Right atrium auricular region (tissue), 2 donors: ENCODE data around the gene NHERF2. TPM values are rescaled to one million over a fixed set of nuclear protein-coding genes. Genes with fewer than 3 reads are reported as not detected.

ENCODE experiments used
- DNase-seq: peaks from one replicate; pipeline ENCODE4 v3.0.0-alpha.2; 2019; ENCODE audit warnings: low spot score
- H3K27ac ChIP-seq, 2 donors: fragments of 200-600 bp; sonication (generic); 1 replicate in 1 of 2; 2 replicates in 1 of 2; pipeline ENCODE4 v1.5.1; 2016 to 2019
- H3K27me3 ChIP-seq, 2 donors: fragments of 200-600 bp; sonication (generic); one replicate each; pipeline versions ENCODE4 v1.5.1 to v1.6.0; 2017 to 2019
- H3K36me3 ChIP-seq: fragments of 200-600 bp; sonication (generic); one replicate; pipeline ENCODE4 v1.5.1; 2016
- H3K4me1 ChIP-seq, 2 donors: fragments of 200-600 bp; sonication (generic); one replicate each; pipeline versions ENCODE4 v1.5.1 to v1.6.0; 2017 to 2019
- H3K4me3 ChIP-seq, 2 donors: fragments of 200-600 bp; sonication (generic); 1 replicate in 1 of 2; 2 replicates in 1 of 2; pipeline ENCODE4 v1.5.1; 2017 to 2019; ENCODE audit warnings: mild to moderate bottlenecking in 1 of 2, moderate library complexity in 1 of 2
- H3K9me3 ChIP-seq, 2 donors: fragments of 200-600 bp; sonication (generic); one replicate each; pipeline ENCODE4 v1.5.1; 2019
- CTCF ChIP-seq, 2 donors: fragments of 200-600 bp; sonication (generic); IDR thresholded peaks; one replicate each; pipeline ENCODE4 v1.5.1; 2019; ENCODE audit warnings: antibody characterized with exemption in 2 of 2
- total RNA-seq, 2 donors: library from RNA; depleted of rRNA; stranded (reverse); fragments of >200 nt; gene quantifications; one replicate each; pipeline ENCODE4 v1.1.0, GENCODE V29; 2016

Gene NHERF2
- total RNA-seq, 2 donors from 2014 or later = 187 to 213 TPM

GRCh38 chr16:2081201-2082084, 54.7 kb downstream of the NHERF2 start:
- Histone ChIP-seq H3K36me3 (peaks cover 25% of the 10 kb centered on the region), H3K9me3 (no peaks in the 10 kb centered on the region), H3K27me3 (no peaks in the 10 kb centered on the region)

GRCh38 chr16:2082171-2082982, 55.7 kb downstream of the NHERF2 start:
- DNase-seq = no peak
- no peak overlapping the region for H3K27ac ChIP-seq
- H3K9me3 ChIP-seq = no peaks in the 10 kb centered on the region
- H3K27me3 ChIP-seq = no peaks in the 10 kb centered on the region
- H3K4me3 ChIP-seq = no peak overlapping the region
- H3K36me3 ChIP-seq = peaks cover 30% of the 10 kb centered on the region
- peaks cover 0 to 21% of the 10 kb centered on the region in 2 donors for H3K4me1 ChIP-seq
- no peak for TF ChIP-seq CTCF (IDR thresholded peaks at IDR 0.05)

More at GRCh38 chr16:2081201-2082084, 54.7 kb downstream of the NHERF2 start:
- no peak for TF ChIP-seq CTCF (IDR thresholded peaks at IDR 0.05)
- DNase-seq = no peak
- H3K27ac ChIP-seq = no peak overlapping the region
- peaks cover 0 to 21% of the 10 kb centered on the region in 2 donors for H3K4me1 ChIP-seq
- H3K4me3 ChIP-seq = no peak overlapping the region

- Histone ChIP-seq H3K36me3 (peaks cover 33% of the 10 kb centered on the region), H3K27ac (no peak overlapping the region), H3K27me3 (no peaks in the 10 kb centered on the region), H3K9me3 (no peaks in the 10 kb centered on the region), H3K4me3 (no peak overlapping the region), H3K4me1 (peaks cover 0 to 21% of the 10 kb centered on the region in 2 donors)
- no peak for TF ChIP-seq CTCF (IDR thresholded peaks at IDR 0.05)
- no peak for DNase-seq
Measured at GRCh38 chr16:2082983-2083364, 56.3 kb downstream of the NHERF2 start.

- no peak for TF ChIP-seq CTCF (IDR thresholded peaks at IDR 0.05)
- Histone ChIP-seq H3K36me3 (peaks cover 37% of the 10 kb centered on the region), H3K27ac (no peak overlapping the region), H3K4me1 (peaks cover 0 to 21% of the 10 kb centered on the region in 2 donors), H3K27me3 (no peaks in the 10 kb centered on the region), H3K4me3 (no peak overlapping the region), H3K9me3 (no peaks in the 10 kb centered on the region)
- DNase-seq = no peak
Measured at GRCh38 chr16:2083409-2083808, 56.7 kb downstream of the NHERF2 start.

GRCh38 chr16:2083876-2084780, 57.4 kb downstream of the NHERF2 start:
- DNase-seq = no peak
- H3K36me3 ChIP-seq = peaks cover 39% of the 10 kb centered on the region
- no peak overlapping the region for H3K27ac ChIP-seq
- no peaks in the 10 kb centered on the region for H3K27me3 ChIP-seq
- H3K4me3 ChIP-seq = no peak overlapping the region
- peaks cover 0 to 21% of the 10 kb centered on the region in 2 donors for H3K4me1 ChIP-seq
- H3K9me3 ChIP-seq = no peaks in the 10 kb centered on the region
- TF ChIP-seq CTCF (IDR thresholded peaks at IDR 0.05) = no peak
